Kidney glomerular epithelial cell (primary cell): ENCODE data around the gene SLC29A3.
A peak's percentile ranks its signal among the peaks of the same experiment; 100 is the strongest.
"Not testable (repeated sequence)": the region's sequence is repeated elsewhere in the genome, so short reads cannot be mapped to it uniquely, and the experiment has no call there.

Experiments used
- DNase-seq: peaks from one replicate; lab custom pipeline; 2025; lab: John Stamatoyannopoulos, UW

SLC29A3 gene

GRCh38 chr10:71319042-71319799 is at the start of gene SLC29A3:
SLC29A3 (plus strand) TSS chr10:71319259; CDS start chr10:71319310, 51 bp downstream.
- DNase-seq: peak; percentile 70

- DNase-seq: peak; percentile 10
These were observed 49.5 kb upstream of the SLC29A3 start for GRCh38 chr10:71269301-71270288.

DNA sequence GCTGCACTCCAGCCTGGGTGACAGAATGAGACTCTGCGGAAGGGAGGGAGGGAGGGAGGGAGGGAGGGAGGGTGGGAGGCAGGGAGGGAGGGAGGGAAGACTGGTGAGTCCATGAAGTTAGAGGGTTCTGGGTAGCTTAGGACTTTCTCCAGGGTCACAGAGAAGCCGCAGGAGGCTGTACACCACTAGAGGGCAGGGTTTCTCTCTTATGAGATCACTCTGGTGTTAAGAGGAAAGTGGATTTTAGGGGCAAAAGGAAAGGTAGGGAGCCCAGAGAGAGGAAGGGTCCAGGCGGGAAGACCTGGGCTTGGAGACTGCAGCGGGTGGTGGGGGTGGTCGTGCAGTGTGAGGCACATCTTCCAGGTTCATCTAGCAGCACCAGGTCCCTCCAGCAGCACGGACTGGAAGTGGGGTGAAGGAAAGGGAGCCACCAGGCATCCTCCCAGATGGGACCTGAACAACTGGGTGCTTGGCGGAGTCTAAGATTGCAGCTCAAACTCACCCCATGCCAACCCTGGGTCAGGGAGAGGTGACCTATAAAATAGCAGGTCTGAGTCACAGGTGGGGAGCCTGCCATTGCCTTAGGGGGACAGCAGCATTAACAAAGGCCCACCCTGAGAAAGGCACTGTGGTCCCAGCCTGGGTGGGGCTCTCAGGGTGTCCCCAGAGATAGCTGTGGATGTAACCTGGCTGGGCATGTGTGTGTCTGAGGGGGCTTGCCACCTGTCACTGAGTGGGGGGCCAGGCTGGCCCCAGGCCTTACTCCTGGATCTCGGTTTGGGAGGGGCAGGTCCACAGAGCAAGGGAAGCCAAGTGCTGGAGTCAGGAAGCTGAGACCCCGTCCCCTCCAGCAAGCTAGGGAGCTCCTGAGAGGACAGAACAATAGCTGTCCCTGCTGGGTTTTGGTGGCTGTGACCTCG is 48.5 kb upstream of the SLC29A3 start:
- no peak for DNase-seq

- DNase-seq: no peak
These were observed 47.4 kb upstream of the SLC29A3 start for GRCh38 chr10:71271662-71272055.

GRCh38 chr10:71272056-71272771 is 46.8 kb upstream of the SLC29A3 start:
- no peak for DNase-seq

DNA sequence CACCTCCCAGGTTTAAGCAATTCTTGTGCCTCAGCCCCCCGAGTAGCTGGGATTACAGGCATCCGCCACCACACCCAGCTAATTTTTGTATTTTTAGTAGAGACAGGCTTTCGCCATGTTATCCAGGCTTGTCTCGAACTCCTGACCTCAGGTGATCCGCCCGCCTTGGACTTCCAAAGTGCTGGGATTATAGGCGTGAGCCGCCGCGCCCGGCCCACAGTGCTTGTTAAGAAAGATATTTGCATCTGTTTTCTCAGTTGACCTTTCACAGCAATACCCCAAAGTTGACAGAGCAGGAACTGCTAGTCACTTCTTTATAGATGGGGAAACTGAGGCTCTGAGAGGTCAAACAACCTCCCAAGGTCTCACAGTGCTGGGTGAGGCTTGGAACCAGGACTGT is 46.1 kb upstream of the SLC29A3 start:
- not testable (repeated sequence) for DNase-seq

DNA sequence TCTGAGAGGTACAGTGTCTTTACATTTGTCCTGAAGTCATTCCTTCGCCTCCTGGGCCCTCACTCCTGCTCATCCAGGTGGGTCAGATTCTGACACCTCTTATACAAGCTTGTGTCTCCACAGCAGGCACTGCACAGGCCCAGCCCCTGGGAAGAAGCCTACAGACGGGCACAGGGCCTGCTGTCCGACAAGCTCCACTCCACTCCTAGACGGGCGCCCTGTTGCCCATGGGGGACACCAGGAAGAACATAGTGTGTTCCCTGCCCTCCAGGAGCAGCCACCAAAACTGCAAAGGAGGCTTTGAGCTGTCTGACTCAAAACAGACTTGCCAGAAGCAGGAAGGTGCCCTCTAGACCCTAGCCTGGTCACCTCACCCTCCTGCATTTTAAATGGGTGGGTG is 45.6 kb upstream of the SLC29A3 start:
- no peak for DNase-seq

DNA sequence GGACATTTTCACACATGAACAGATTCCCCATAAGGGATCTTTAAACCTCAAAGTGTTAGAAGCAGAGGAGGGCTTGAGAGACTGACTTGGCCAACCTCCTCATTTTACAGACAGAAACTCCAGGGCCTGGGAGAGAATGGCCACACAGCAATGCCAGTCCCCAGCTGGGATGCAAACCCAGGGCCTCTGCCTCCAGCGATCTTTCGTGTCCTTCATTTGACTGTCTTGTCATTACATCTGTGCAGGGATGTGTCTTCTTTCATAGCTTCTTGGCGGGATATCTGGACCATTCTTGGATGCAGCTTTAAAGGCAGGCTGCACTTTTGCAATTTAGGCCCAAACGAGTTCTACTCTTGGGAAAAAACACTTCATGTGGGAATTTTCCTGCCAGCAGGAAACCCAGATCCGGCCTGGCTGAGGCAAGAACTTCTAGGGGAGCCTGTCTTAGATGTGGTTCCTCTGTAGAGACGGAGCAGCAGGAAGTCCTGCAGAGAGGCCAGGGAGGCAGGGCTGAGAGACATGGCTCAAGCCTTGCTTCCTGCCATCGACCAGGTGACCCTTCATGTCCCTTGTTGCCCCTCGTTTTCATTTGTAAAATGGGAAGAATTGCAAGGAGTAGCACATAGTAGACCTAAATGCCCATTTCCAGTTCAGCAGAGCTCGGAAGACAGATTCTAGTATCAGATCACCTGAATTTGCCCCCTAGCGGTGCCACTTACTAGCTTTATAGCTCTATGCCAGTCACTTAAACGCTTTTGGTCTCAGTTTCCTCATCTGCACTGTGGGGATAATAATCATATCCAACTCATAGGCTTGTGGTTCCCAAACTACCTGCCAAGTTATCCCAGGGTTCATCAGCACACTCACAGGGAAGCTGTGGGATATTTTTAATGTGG is 43.9 kb upstream of the SLC29A3 start:
- no peak for DNase-seq

GRCh38 chr10:71276873-71277272 is 42.2 kb upstream of the SLC29A3 start:
- no peak for DNase-seq

- no peak for DNase-seq
These were observed 41.0 kb upstream of the SLC29A3 start for GRCh38 chr10:71277914-71278665.

- DNase-seq: no peak
These were observed 40.1 kb upstream of the SLC29A3 start for GRCh38 chr10:71278691-71279588.

- no peak for DNase-seq
These were observed 39.4 kb upstream of the SLC29A3 start for GRCh38 chr10:71279590-71280170.

- DNase-seq: no peak
These were observed 38.8 kb upstream of the SLC29A3 start for GRCh38 chr10:71280216-71280615.

- no peak for DNase-seq
These were observed 38.2 kb upstream of the SLC29A3 start for GRCh38 chr10:71280825-71281224.

DNA sequence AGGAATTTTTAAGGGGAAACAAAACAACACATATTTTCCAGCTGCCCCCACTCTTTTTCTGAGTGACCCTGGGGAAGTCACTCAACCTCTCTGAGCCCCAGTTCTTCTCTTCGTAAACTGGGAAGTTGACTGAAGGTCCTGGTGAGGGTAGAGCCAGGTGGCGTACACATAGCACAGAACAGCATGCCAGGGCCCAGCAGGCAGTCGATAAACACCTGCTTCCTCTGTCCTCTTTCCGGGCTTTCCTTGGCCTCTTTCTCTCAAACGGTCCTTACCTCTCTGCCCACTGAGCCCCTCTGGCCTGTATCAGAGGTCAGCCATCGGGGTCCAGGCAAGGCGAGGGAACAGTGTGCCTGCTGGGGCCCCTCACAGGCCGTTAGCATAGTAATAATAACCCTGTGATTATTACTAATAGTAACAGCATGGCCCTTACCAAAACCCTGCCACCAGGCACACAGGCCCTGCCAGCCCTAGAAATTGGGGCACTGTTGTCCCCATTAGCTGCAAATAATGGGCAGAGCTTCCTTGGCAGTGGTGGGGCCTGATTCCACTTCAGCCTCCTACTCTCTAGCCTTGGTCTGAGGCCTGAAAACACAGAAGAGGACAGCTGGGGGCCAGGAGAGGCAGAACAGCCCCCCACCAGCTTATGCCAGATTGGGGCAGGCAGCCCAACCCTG is 37.3 kb upstream of the SLC29A3 start:
- no peak for DNase-seq

DNA sequence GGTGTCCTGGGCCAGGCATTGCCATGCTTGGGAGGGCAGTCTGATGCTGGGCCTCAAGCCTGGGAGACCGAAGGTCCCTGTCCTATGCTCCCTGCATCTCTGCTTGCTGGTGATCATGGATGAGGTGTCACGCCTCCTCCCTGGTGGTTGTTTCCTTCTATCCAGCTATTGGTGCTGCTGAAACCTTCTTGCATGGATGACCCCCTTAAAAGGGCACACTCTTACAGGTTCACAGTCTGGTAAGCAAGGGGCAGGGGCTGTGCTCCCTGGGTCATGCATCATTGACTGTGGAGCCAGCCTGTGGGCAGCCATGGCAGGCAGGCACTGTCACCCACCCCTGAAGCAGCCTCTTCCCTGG is 36.8 kb upstream of the SLC29A3 start:
- no peak for DNase-seq

GRCh38 chr10:71283410-71283809 is 35.6 kb upstream of the SLC29A3 start:
- DNase-seq: no peak
